Erythroblast (primary cell): ENCODE results near the gene COX6A2.

Source experiments
- GATA1 ChIP-seq: IDR thresholded peaks from 2 replicates; pipeline ENCODE4 v1.6.1; 2011; ENCODE audit warnings: low read depth, mild to moderate bottlenecking, control low read depth, low read length, moderate library complexity
- POLR2A ChIP-seq: IDR thresholded peaks from 2 replicates; pipeline ENCODE4 v1.6.1; 2011; ENCODE audit warnings: mild to moderate bottlenecking, low read length

GRCh38 chr16:31420037-31420436 is 8.1 kb downstream of the COX6A2 start:
- no peak for TF ChIP-seq POLR2A
- no peak for TF ChIP-seq GATA1
